ENCODE data around the gene ASIC3.
"Not testable (repeated sequence)": the region's sequence is repeated elsewhere in the genome, so short reads cannot be mapped to it uniquely, and the experiment has no call there.

The ASIC3 gene

DNA sequence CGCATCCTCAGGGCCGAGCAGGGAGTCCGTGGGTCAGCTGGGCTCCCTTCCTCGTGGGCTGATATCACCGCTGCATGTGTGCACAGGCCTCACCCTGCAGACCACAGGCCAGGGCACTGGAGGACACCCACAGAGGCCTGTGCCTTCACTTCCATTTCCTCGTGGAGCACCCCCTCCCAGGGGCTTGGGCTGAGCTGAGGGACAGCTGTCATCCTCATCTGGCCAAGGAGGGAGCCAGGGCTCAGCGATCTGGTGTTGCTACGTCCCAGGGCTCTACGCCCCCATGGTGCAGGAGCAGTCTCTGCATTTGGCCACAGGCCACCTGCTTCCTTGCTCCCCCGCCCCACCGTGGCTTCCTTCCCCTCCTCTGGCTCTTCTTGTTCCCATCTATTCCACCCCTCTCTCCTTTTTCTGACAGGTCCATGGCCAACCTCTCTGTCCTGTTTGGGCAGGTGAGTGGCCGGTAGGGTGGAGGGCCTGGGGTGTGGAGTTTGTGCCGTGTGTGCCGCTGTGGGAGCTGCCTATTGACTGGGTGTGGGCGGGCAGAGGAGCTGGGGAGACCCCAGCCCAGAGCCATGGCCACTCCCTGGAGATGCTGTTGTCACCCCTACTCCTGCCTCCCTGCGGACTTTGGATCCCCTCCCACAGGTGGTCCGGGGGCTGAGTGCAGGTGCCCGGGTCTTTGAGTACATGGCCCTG lies 8.3 kb upstream of the ASIC3 start:
- DNase-seq (ENCODE audit: insufficient read length) (no peak), FAIRE-seq (no peak)
- TF ChIP-seq POLR2A (IDR thresholded peaks at IDR 0.05; ENCODE audit: low read depth, low read length) (no peak), TAF1 (IDR thresholded peaks at IDR 0.05; ENCODE audit: borderline replicate concordance, low read depth, low read length) (no peak), POLR2AphosphoS5 (IDR thresholded peaks at IDR 0.05; ENCODE audit: low read depth, low read length) (no peak)

DNA sequence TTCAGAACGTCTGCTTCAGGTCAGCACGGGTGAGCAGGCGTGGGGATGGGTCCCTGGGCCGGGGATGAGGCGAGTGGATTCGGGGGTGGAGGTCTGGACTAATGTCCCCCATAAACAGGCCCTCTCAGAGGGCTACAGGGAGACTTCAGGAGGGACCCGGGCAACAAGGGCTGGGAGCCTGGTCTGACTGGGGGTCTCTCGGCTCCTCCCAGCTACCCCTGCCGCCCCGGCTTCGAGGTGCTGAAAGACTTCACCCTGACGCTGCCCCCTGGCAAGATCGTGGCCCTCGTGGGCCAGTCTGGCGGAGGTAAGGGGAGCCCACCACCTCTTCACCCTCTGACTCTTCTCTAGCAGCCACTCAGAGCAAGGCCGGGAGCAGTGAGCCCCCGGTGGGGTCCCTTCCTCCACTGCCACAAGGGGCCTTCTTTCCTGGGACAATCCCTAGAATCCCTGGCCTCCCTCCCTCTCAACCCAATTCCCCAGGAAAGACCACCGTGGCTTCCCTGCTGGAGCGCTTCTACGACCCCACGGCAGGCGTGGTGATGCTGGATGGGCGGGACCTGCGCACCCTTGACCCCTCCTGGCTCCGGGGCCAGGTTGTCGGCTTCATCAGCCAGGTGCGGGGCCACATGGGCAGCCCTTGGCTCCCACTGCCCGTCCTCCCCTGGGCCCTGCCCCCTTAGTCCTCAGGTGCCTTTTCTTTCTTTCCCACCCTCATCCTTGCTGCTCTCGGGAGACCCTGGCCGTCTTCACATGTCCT lies 7.5 kb upstream of the ASIC3 start:
- no peak for DNase-seq (ENCODE audit: insufficient read length)
- TF ChIP-seq TAF1 (IDR thresholded peaks at IDR 0.05; ENCODE audit: borderline replicate concordance, low read depth, low read length), result no peak
- TF ChIP-seq POLR2A (IDR thresholded peaks at IDR 0.05; ENCODE audit: low read depth, low read length), result no peak
- no peak for TF ChIP-seq POLR2AphosphoS5 (IDR thresholded peaks at IDR 0.05; ENCODE audit: low read depth, low read length)
- FAIRE-seq, result no peak

DNA sequence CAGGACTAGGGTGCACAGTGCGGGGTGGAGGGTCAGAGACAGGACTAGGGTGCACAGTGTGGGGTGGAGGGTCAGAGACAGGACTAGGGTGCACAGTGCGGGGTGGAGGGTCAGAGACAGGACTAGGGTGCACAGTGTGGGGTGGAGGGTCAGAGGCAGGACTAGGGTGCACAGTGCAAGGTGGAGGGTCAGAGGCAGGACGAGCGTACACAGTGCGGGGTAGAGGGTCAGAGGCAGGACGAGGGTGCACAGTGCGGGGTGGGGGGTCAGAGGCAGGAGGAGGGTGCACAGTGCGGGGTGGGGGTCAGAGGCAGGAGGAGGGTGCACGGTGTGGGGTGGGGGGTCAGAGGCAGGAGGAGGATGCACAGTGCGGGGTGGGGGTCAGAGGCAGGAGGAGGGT lies 4.9 kb upstream of the ASIC3 start:
- FAIRE-seq; DNase-seq (ENCODE audit: insufficient read length): not testable (repeated sequence)

DNA sequence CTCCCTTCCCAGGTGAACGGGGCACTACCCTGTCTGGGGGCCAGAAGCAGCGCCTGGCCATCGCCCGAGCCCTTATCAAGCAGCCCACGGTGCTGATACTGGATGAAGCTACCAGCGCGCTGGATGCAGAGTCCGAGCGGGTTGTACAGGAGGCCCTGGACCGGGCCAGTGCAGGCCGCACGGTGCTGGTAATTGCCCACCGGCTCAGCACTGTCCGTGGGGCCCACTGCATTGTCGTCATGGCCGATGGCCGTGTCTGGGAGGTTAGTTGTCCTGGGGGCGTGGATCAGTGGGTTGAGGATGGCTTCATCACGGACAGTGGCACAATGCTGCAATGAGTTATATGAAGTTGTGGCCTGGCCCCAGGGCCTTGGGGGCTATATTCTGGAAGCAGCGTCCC lies 4.4 kb upstream of the ASIC3 start:
- TF ChIP-seq POLR2AphosphoS5 (IDR thresholded peaks at IDR 0.05; ENCODE audit: low read depth, low read length), result no peak
- no peak for TF ChIP-seq TAF1 (IDR thresholded peaks at IDR 0.05; ENCODE audit: borderline replicate concordance, low read depth, low read length)
- no peak for TF ChIP-seq POLR2A (IDR thresholded peaks at IDR 0.05; ENCODE audit: low read depth, low read length)
- DNase-seq (ENCODE audit: insufficient read length) (no peak), FAIRE-seq (no peak)

DNA sequence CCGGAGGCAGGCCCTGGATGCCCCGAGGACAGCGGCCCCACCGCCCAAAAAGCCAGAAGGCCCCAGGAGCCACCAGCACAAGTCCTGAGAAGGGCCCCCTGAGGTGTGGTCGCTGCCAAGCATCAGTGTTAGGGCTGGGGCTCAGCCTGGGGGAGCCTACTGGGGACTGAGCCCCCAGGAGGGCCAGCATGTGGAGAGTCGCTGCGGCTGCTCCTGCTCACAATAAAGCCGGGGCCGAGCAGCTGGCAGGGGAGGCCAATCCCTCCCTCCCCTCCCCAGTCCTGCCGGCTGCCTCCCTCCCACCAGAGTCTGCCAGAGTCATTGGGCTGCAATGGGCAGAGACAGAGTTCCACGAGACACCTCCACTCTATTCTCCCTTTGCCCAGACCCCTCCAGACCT lies 3.1 kb upstream of the ASIC3 start:
- FAIRE-seq, result no peak
- TF ChIP-seq TAF1 (IDR thresholded peaks at IDR 0.05; ENCODE audit: borderline replicate concordance, low read depth, low read length) (no peak), POLR2A (IDR thresholded peaks at IDR 0.05; ENCODE audit: low read depth, low read length) (no peak), POLR2AphosphoS5 (IDR thresholded peaks at IDR 0.05; ENCODE audit: low read depth, low read length) (no peak)
- DNase-seq (ENCODE audit: insufficient read length), result no peak

DNA sequence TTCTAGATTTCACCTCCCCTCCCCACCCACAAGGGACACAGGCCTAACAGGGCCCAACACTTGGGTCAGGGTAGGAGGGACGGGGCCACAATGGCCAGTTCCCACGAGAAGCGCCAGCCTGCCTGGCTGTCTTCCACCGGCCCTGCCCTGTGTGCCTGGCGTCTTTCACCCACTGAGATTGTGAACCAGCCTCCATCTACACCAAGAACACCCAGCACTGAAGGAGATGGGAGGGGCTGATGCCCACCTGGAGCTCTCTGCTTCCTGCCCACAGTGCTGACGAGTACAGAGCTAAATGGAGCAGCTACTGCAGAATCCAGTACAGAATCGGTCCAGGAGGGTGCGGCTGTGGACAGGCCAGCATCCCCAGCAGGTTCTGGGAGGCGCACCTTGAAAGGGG lies 2.4 kb upstream of the ASIC3 start:
- TF ChIP-seq POLR2AphosphoS5 (IDR thresholded peaks at IDR 0.05; ENCODE audit: low read depth, low read length), result no peak
- no peak for TF ChIP-seq POLR2A (IDR thresholded peaks at IDR 0.05; ENCODE audit: low read depth, low read length)
- TF ChIP-seq TAF1 (IDR thresholded peaks at IDR 0.05; ENCODE audit: borderline replicate concordance, low read depth, low read length), result no peak
- FAIRE-seq, result no peak
- DNase-seq (ENCODE audit: insufficient read length), result no peak

DNA sequence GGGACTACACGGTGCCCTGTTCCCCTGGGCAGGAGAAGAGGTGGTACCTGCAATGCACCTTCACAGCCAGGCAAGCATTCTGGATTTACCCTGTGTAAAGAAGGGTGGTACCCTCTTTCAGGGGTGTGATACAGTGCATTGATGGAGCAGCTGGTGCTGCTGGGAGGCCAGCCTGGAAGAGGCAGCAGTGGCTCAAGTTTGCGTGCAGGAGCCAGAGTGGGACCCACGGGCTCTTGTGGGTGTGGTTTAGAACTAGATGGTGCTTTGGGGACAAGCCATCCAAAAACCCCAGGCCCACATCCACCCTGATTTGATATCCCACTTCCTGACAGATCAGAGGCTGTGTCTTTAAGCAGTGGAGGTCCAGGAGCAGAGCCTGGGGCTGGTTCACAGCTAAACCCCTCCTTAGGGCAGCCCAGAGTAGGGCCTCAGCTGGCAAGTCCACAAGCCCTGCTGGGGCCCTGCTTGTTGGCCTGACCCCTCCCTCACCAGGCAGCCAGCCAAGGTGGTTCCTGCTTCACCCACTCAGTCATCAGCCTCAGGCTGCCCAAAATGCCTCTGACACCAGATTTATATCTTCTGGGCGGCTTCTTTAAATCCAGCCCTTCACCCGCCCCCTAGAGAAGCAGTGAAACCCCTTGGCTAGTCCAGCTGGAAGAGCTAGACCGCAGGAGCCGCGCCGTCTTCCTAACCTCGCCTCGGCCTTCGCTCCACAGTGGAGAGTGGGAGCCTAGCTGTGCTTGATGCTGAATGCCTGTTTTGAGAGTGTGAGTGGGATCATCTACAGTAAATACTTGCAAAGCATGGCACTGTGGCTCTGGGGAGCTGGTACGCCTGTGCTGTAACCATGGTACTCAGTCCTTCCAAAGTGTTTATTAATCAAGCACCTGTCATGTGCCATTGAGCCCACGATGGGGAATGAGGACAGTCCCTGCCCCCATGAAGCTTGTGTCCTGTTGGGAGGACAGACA lies 1.4 kb upstream of the ASIC3 start:
- DNase-seq (ENCODE audit: insufficient read length) (no peak), FAIRE-seq (no peak)
- TF ChIP-seq POLR2AphosphoS5 (IDR thresholded peaks at IDR 0.05; ENCODE audit: low read depth, low read length) (no peak), POLR2A (IDR thresholded peaks at IDR 0.05; ENCODE audit: low read depth, low read length) (no peak), TAF1 (IDR thresholded peaks at IDR 0.05; ENCODE audit: borderline replicate concordance, low read depth, low read length) (no peak)

DNA sequence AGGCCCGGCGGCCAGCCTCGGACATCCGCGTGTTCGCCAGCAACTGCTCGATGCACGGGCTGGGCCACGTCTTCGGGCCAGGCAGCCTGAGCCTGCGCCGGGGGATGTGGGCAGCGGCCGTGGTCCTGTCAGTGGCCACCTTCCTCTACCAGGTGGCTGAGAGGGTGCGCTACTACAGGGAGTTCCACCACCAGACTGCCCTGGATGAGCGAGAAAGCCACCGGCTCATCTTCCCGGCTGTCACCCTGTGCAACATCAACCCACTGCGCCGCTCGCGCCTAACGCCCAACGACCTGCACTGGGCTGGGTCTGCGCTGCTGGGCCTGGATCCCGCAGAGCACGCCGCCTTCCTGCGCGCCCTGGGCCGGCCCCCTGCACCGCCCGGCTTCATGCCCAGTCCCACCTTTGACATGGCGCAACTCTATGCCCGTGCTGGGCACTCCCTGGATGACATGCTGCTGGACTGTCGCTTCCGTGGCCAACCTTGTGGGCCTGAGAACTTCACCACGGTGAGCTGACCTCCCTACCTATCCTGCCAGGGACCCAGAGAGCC lies 656 bp downstream of the ASIC3 start:
- TF ChIP-seq TAF1 (IDR thresholded peaks at IDR 0.05; ENCODE audit: borderline replicate concordance, low read depth, low read length), result no peak
- no peak for TF ChIP-seq POLR2A (IDR thresholded peaks at IDR 0.05; ENCODE audit: low read depth, low read length)
- FAIRE-seq (no peak), DNase-seq (ENCODE audit: insufficient read length) (no peak)

DNA sequence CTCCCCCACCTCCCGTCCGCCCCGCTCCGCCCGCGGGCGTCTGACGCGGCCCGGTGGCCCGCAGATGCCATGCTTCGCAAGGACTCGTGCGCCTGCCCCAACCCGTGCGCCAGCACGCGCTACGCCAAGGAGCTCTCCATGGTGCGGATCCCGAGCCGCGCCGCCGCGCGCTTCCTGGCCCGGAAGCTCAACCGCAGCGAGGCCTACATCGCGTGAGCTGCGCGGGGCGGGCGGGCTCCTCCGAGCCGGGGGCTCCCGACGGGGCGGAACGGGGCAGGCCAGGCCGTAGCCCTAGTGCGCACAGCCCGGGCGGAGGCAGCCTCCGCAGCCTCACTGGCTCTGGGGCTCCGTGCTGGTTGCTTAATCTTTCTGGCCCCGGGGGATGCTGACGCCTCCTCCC lies 2.8 kb downstream of the ASIC3 start:
- DNase-seq (ENCODE audit: insufficient read length) (no peak), FAIRE-seq (no peak)
- TF ChIP-seq POLR2AphosphoS5 (IDR thresholded peaks at IDR 0.05; ENCODE audit: low read depth, low read length), result no peak
- TF ChIP-seq POLR2A (IDR thresholded peaks at IDR 0.05; ENCODE audit: low read depth, low read length), result no peak
- no peak for TF ChIP-seq TAF1 (IDR thresholded peaks at IDR 0.05; ENCODE audit: borderline replicate concordance, low read depth, low read length)

DNA sequence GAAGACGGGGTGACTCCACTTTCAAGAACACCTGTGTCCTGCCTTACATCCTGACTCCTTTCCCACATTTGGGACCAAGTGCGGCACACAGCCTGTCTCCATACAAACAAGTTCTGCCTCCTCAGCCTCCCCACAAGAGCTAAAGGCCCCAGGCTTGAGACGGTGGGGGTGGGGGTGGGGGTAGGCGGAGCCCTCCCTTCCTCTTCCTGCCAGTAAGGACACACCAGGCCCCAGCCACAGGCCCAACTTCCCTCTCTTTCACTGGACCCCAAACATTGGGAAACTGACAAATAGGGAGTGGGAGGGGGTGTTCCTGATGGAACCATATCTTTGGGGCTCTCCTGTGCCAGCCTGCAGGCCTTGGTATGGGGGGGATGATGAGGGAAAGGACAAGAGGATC lies 4.8 kb downstream of the ASIC3 start:
- no peak for DNase-seq (ENCODE audit: insufficient read length)
- no peak for TF ChIP-seq POLR2AphosphoS5 (IDR thresholded peaks at IDR 0.05; ENCODE audit: low read depth, low read length)
- no peak for TF ChIP-seq TAF1 (IDR thresholded peaks at IDR 0.05; ENCODE audit: borderline replicate concordance, low read depth, low read length)
- TF ChIP-seq POLR2A (IDR thresholded peaks at IDR 0.05; ENCODE audit: low read depth, low read length), result no peak
- no peak for FAIRE-seq

DNA sequence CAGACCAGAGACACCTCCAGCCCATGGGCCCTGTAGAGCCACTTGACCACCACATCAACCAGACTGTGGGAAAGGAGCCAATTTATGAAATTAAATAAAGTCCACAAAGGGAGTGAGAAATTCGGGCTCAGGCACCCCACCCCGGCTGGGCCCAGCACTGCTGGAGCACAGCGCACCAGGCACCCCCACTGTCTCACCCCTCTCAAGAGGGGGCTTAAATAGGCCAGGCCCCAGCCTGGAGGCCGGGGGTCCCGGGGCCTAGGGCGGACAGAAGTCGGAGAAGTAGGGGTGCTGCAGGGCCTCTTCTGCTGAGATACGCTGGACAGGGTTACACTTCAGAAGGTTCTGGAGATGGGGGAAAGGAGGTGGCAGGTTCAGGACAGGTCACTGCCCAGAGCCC lies 5.4 kb downstream of the ASIC3 start:
- no peak for FAIRE-seq
- no peak for DNase-seq (ENCODE audit: insufficient read length)
- no peak for TF ChIP-seq POLR2A (IDR thresholded peaks at IDR 0.05; ENCODE audit: low read depth, low read length)
- no peak for TF ChIP-seq POLR2AphosphoS5 (IDR thresholded peaks at IDR 0.05; ENCODE audit: low read depth, low read length)
- no peak for TF ChIP-seq TAF1 (IDR thresholded peaks at IDR 0.05; ENCODE audit: borderline replicate concordance, low read depth, low read length)

Measured in GM12892 (cell line).